Muscle layer of duodenum (tissue), 2 donors: Measurements from ENCODE around the gene ZRANB3.
"Not testable (repeated sequence)": the region's sequence is repeated elsewhere in the genome, so short reads cannot be mapped to it uniquely, and the experiment has no call there.

Experiments
- H3K27ac ChIP-seq: one replicate; pipeline ENCODE4 v1.7.0; 2013; ENCODE audit warnings: mild to moderate bottlenecking, low read length
- H3K27me3 ChIP-seq: one replicate; pipeline ENCODE4 v1.7.0; 2013; ENCODE audit warnings: low read depth, mild to moderate bottlenecking, control low read depth, low read length
- H3K36me3 ChIP-seq, 2 donors: one replicate each; pipeline ENCODE4 v1.7.0; 2013; ENCODE audit warnings: low read length in 2 of 2, control low read depth in 1 of 2, mild to moderate bottlenecking in 1 of 2; ENCODE audit not compliant: insufficient read depth in 2 of 2, control insufficient read depth in 1 of 2
- H3K4me1 ChIP-seq, 2 donors: one replicate each; pipeline ENCODE4 v1.7.0; 2013; ENCODE audit warnings: low read length in 2 of 2, mild to moderate bottlenecking in 2 of 2, control low read depth in 1 of 2, moderate library complexity in 1 of 2; ENCODE audit not compliant: insufficient read depth in 2 of 2, control insufficient read depth in 1 of 2
- H3K4me3 ChIP-seq, 2 donors: one replicate each; pipeline ENCODE4 v1.7.0; 2013; ENCODE audit warnings: low read length in 2 of 2, low read depth in 1 of 2, mild to moderate bottlenecking in 1 of 2
- H3K9me3 ChIP-seq, 2 donors: one replicate each; pipeline ENCODE4 v1.7.0; 2013; ENCODE audit warnings: low read length in 2 of 2, control low read depth in 1 of 2, mild to moderate bottlenecking in 1 of 2; ENCODE audit not compliant: control insufficient read depth in 1 of 2
- donor health status: healthy.

Gene ZRANB3

GRCh38 chr2:135124924-135125886 is 405.8 kb downstream of the ZRANB3 start:
- Histone ChIP-seq H3K4me1 (no peaks in the 10 kb centered on the region), H3K27me3 (no peaks in the 10 kb centered on the region), H3K4me3 (no peak overlapping the region), H3K9me3 (no peaks in the 10 kb centered on the region), H3K36me3 (peaks cover 32 to 40% of the 10 kb centered on the region in 2 donors), H3K27ac (no peak overlapping the region)

- not testable (repeated sequence) for H3K27me3 ChIP-seq
These were observed 409.4 kb downstream of the ZRANB3 start for GRCh38 chr2:135121658-135122039.

DNA sequence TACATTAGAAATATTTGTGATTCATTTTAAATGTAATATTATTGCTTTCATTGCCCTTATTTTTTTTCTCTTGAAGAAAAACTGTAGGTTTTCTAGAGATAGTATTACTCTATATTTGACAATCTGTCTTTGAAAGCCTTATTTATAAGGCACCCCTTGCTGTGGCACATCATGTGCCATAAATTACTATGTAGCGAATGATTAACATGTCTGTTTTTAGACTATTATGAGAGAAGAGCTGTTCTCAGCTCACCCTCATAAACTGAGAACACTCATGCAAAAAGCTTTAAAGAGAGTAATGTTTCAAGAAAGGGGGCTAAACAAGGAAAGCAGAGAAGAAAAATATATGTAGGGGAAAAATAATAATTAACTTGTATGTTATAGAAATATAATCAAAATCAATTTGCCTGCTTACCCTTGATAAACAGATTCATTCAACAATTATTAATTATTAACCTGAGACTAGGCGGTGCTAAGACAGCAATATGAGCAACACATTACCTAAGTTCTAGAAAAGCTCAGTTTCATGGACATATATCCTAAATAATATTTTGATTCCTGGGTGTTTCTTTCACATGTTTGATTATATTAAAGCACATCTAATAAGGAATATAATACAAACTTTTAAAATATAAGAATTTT is 409.9 kb downstream of the ZRANB3 start:
- H3K36me3 ChIP-seq, result peaks cover 9 to 21% of the 10 kb centered on the region in 2 donors
- H3K4me1 ChIP-seq, result no peaks in the 10 kb centered on the region
- H3K4me3 ChIP-seq, result no peak overlapping the region
- H3K27me3 ChIP-seq, result no peaks in the 10 kb centered on the region
- H3K9me3 ChIP-seq, result no peaks in the 10 kb centered on the region
- H3K27ac ChIP-seq, result no peak overlapping the region

More at GRCh38 chr2:135121658-135122039, 409.4 kb downstream of the ZRANB3 start:
- not testable (repeated sequence) for H3K4me1 ChIP-seq, H3K9me3 ChIP-seq, H3K4me3 ChIP-seq, H3K27ac ChIP-seq
- H3K36me3 ChIP-seq, result peaks cover 14 to 26% of the 10 kb centered on the region in 2 donors

- no peaks in the 10 kb centered on the region for H3K9me3 ChIP-seq
- H3K4me1 ChIP-seq, result no peaks in the 10 kb centered on the region
- H3K27ac ChIP-seq, result no peak overlapping the region
- H3K36me3 ChIP-seq, result peaks cover 10 to 13% of the 10 kb centered on the region in 2 donors
- H3K27me3 ChIP-seq, result no peaks in the 10 kb centered on the region
- no peak overlapping the region for H3K4me3 ChIP-seq
These were observed 411.4 kb downstream of the ZRANB3 start for GRCh38 chr2:135119582-135119981.

- Histone ChIP-seq H3K36me3 (peaks cover 21 to 31% of the 10 kb centered on the region in 2 donors), H3K27ac (no peak overlapping the region), H3K4me1 (no peaks in the 10 kb centered on the region), H3K9me3 (no peaks in the 10 kb centered on the region), H3K27me3 (no peaks in the 10 kb centered on the region), H3K4me3 (no peak overlapping the region)
These were observed 417.7 kb downstream of the ZRANB3 start for GRCh38 chr2:135113322-135113721.

- not testable (repeated sequence) for H3K27ac ChIP-seq, H3K27me3 ChIP-seq, H3K36me3 ChIP-seq, H3K4me1 ChIP-seq, H3K4me3 ChIP-seq, H3K9me3 ChIP-seq
These were observed 425.3 kb downstream of the ZRANB3 start for GRCh38 chr2:135105513-135106316.

DNA sequence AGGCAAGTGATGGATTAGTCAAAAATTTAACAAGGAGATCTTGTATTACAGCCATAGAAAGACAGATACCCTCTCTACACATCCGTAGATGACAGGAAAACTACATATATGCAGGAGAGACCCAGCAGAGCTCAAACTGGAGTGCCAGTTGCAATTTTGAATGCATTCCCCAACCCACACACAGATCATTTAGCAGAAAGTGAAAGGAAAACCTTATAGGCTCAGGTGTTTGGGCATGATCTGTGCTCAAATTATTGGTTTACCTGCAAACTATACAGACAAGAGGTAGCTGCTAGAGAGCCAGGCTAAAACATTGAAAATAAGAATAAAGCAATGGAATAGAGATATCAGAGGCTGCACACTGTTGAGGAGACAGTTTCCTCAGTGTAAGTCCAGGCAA is 427.2 kb downstream of the ZRANB3 start:
- Histone ChIP-seq H3K36me3 (no peaks in the 10 kb centered on the region), H3K4me3 (no peak overlapping the region), H3K9me3 (no peaks in the 10 kb centered on the region), H3K27ac (no peak overlapping the region), H3K27me3 (no peaks in the 10 kb centered on the region), H3K4me1 (peaks cover 0 to 9% of the 10 kb centered on the region in 2 donors)

GRCh38 chr2:135099802-135100483 is 431.1 kb downstream of the ZRANB3 start:
- Histone ChIP-seq H3K27me3 (no peaks in the 10 kb centered on the region), H3K9me3 (no peaks in the 10 kb centered on the region), H3K4me1 (peaks cover 0 to 9% of the 10 kb centered on the region in 2 donors), H3K4me3 (no peak overlapping the region), H3K36me3 (peaks cover 0 to 1% of the 10 kb centered on the region in 2 donors), H3K27ac (no peak overlapping the region)

GRCh38 chr2:135097532-135098231 is 433.3 kb downstream of the ZRANB3 start:
- no peaks in the 10 kb centered on the region for H3K9me3 ChIP-seq
- no peaks in the 10 kb centered on the region for H3K27me3 ChIP-seq

DNA sequence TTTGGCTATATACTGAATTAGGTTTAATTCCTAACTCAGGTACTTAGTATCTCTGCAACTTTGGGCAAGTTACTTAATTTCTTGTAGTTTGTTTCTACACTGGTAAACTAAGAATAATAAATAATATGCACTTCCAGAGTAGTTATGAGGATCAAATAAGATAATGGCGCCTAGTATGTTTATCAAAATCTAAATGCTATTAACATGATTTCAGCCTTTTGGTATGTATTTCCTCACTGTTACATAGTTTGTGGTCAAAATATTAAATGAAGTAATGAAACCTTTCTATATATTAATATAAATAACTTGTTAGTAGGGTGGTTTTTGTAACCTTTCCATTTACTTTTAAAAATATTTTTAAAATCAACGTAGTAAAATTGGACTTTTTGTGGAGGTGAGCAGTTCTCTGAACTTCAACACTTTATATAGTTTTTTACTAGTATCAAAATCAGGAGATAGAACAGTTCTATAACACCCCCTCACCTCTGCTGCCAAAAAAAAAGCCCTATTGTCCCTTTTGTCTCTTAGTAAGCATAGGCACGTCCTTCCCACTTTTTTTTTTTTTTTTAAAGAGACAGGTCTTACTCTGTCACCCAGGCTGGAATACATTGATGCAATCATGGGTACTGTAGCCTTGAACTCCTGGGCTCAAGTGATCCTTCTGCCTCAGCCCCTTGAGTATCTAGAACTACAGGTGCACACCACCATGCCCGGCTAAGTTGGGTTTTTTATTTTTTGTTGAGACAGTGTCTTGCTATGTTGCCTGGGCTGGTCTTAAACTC is 434.2 kb downstream of the ZRANB3 start:
- Histone ChIP-seq H3K27me3 (no peaks in the 10 kb centered on the region), H3K9me3 (no peaks in the 10 kb centered on the region), H3K4me3 (no peak overlapping the region), H3K36me3 (peaks cover 5 to 16% of the 10 kb centered on the region in 2 donors), H3K4me1 (peaks cover 0 to 9% of the 10 kb centered on the region in 2 donors), H3K27ac (no peak overlapping the region)

More at GRCh38 chr2:135097532-135098231, 433.3 kb downstream of the ZRANB3 start:
- Histone ChIP-seq H3K4me1 (peaks cover 0 to 9% of the 10 kb centered on the region in 2 donors), H3K4me3 (no peak overlapping the region), H3K27ac (no peak overlapping the region), H3K36me3 (peaks cover 5 to 14% of the 10 kb centered on the region in 2 donors)
